Measurements from ENCODE around the gene TCN2.

GRCh38 chr22:30617819-30618218 lies 10.8 kb downstream of the TCN2 start:
- no peak for TF ChIP-seq CTCF (IDR thresholded peaks at IDR 0.05; ENCODE audit: insufficient read depth, low read depth, low read length)
- no peak for TF ChIP-seq EZH2 (IDR thresholded peaks at IDR 0.05; ENCODE audit: insufficient read depth, low read length)
